OCI-LY1 (cell line): Measurements from ENCODE around the gene DACH1.
A peak's percentile ranks its signal among the peaks of the same experiment; 100 is the strongest.

Experiments used
- H2AFZ ChIP-seq: fragments of 200-600 bp; sonication (generic), shearing (Covaris generic); 2 replicates; pipeline ENCODE4 v1.6.0; 2014; ENCODE audit warnings: antibody characterized with exemption, mild to moderate bottlenecking, low read length
- H3F3A ChIP-seq: fragments of 200-600 bp; sonication (generic), shearing (Covaris generic); 2 replicates; pipeline ENCODE4 v1.6.0; 2014; ENCODE audit warnings: mild to moderate bottlenecking, antibody characterized with exemption, low read length, moderate library complexity; ENCODE audit not compliant: insufficient read depth
- H3K27ac ChIP-seq: fragments of 200-600 bp; sonication (generic); 2 replicates; pipeline ENCODE4 v1.5.1; 2014; ENCODE audit warnings: low read length, mixed run types, mild to moderate bottlenecking, low read depth; ENCODE audit not compliant: poor library complexity, severe bottlenecking
- H3K27me3 ChIP-seq: fragments of 200-600 bp; sonication (generic); 2 replicates; pipeline ENCODE4 v1.6.0; 2014; ENCODE audit warnings: antibody characterized with exemption, mild to moderate bottlenecking, low read length, moderate library complexity; ENCODE audit not compliant: insufficient read depth
- H3K36me3 ChIP-seq: fragments of 200-600 bp; sonication (generic); 2 replicates; pipeline ENCODE4 v1.6.1; 2014; ENCODE audit warnings: mild to moderate bottlenecking, antibody characterized with exemption, low read length, moderate library complexity, mixed read lengths; ENCODE audit not compliant: insufficient read depth
- H3K4me1 ChIP-seq: fragments of 200-600 bp; sonication (generic); 2 replicates; pipeline ENCODE4 v1.5.1; 2014; ENCODE audit warnings: mild to moderate bottlenecking, low read length, moderate library complexity; ENCODE audit not compliant: insufficient read depth, severe bottlenecking
- H3K4me2 ChIP-seq: fragments of 200-600 bp; sonication (generic), shearing (Covaris generic); 2 replicates; pipeline ENCODE4 v1.6.1; 2014; ENCODE audit warnings: low read length
- H3K4me3 ChIP-seq: fragments of 200-600 bp; sonication (generic); 2 replicates; pipeline ENCODE4 v1.5.1; 2014; ENCODE audit warnings: low read length, low read depth, mild to moderate bottlenecking, mixed read lengths; ENCODE audit not compliant: poor library complexity, severe bottlenecking
- H3K79me2 ChIP-seq: fragments of 200-600 bp; shearing (Covaris generic); 2 replicates; pipeline ENCODE4 v1.6.1; 2016; ENCODE audit warnings: mixed run types, low read length, mixed read lengths; ENCODE audit not compliant: insufficient read depth
- H3K9ac ChIP-seq: fragments of 200-600 bp; sonication (generic), shearing (Covaris generic); 2 replicates; pipeline ENCODE4 v1.6.1; 2014; ENCODE audit warnings: mild to moderate bottlenecking, low read length, mixed read lengths
- H3K9me2 ChIP-seq: fragments of 200-600 bp; sonication (generic), shearing (Covaris generic); 2 replicates; pipeline ENCODE4 v1.6.1; 2014; ENCODE audit warnings: low read depth, mild to moderate bottlenecking, low read length, mixed read lengths
- H3K9me3 ChIP-seq: fragments of 200-600 bp; shearing (Covaris generic); 2 replicates; pipeline ENCODE4 v1.6.1; 2014; ENCODE audit warnings: low read length, mixed read lengths
- H4K20me1 ChIP-seq: fragments of 200-600 bp; sonication (generic), shearing (Covaris generic); 2 replicates; pipeline ENCODE4 v1.6.0; 2016; ENCODE audit warnings: mild to moderate bottlenecking, low read length; ENCODE audit not compliant: insufficient read depth
- CTCF ChIP-seq: fragments of 200-600 bp; sonication (generic), shearing (Covaris generic); IDR thresholded peaks from 2 replicates; pipeline ENCODE4 v1.5.1; 2017; ENCODE audit warnings: mild to moderate bottlenecking, antibody characterized with exemption, low read length, moderate library complexity, mixed read lengths
- EZH2 ChIP-seq: fragments of 200-600 bp; sonication (generic), shearing (Covaris generic); IDR thresholded peaks from 2 replicates; pipeline ENCODE4 v1.8.0; 2017; ENCODE audit warnings: borderline replicate concordance, mixed run types, mild to moderate bottlenecking, antibody characterized with exemption, low read length, moderate library complexity, mixed read lengths

The DACH1 gene

DNA sequence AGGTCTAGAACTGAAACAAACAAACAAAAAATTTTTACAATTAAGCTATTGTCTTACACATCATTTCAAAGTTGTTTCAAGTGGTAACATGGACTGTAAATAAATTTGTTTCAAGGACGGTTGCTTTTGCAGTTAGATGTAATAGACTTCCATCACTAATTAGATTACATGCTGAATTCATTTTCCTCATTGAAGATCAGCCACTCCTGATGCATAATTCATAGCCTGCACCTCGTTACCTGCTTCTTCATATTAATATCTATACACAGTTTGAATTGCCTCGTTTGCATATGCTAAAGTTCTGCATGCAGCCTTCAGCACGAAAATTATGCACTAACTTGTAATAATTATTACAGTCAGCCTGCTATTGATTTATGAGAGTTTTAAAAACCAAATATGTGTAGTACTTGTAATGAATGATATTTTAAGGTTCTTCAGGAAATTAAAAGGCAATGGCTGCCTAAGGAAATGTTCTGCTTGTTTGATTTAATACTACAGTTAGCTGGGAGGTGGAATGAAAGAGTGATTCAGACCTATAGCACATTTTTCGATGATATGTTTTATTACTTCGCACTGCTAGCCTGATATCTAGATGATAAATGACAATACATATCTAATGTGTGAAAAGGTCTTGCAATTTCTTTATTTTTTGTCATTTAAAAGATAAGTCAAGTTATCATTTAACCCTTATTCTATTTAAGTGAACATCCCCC, 184.9 kb downstream of the DACH1 start:
- no peaks in the 10 kb centered on the region for H3F3A ChIP-seq
- TF ChIP-seq CTCF: no peak
- TF ChIP-seq EZH2: no peak
- no peak overlapping the region for H2AFZ ChIP-seq
- H3K4me3 ChIP-seq: no peak overlapping the region
- no peaks in the 10 kb centered on the region for H3K4me1 ChIP-seq
- no peaks in the 10 kb centered on the region for H3K27me3 ChIP-seq
- H3K4me2 ChIP-seq: no peak overlapping the region
- H3K27ac ChIP-seq: no peak overlapping the region
- no peak overlapping the region for H3K9ac ChIP-seq
- no peaks in the 10 kb centered on the region for H3K36me3 ChIP-seq
- no peaks in the 10 kb centered on the region for H4K20me1 ChIP-seq
- no peaks in the 10 kb centered on the region for H3K9me2 ChIP-seq
- H3K79me2 ChIP-seq: no peaks in the 10 kb centered on the region
- no peaks in the 10 kb centered on the region for H3K9me3 ChIP-seq

DNA sequence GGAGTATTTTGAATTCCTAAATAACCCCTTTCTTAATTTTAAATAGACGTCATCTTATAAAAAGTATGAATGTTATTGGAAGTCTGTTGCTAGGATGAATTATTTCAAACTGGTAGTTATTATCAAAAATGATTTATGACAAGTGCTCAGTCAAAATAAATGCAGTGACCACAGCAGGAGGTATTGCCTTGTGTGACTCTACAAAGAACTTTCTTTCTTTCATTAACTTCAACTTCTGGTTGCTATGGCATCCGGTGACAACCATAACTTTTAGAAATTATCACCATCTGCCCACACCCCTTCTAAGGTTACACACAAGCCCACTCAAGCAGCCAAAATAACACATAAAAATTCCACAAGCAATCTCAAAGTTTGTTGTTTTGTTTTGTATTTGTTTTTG, 189.9 kb downstream of the DACH1 start:
- H2AFZ ChIP-seq: no peak overlapping the region
- H3K79me2 ChIP-seq: no peaks in the 10 kb centered on the region
- H3K9ac ChIP-seq: no peak overlapping the region
- no peaks in the 10 kb centered on the region for H3K27me3 ChIP-seq
- H3K4me2 ChIP-seq: no peak overlapping the region
- no peaks in the 10 kb centered on the region for H3K36me3 ChIP-seq
- H3K27ac ChIP-seq: no peak overlapping the region
- H4K20me1 ChIP-seq: no peaks in the 10 kb centered on the region
- H3K9me2 ChIP-seq: peaks cover 3% of the 10 kb centered on the region; the same call in 1 of the 2 replicates
- H3K4me3 ChIP-seq: no peak overlapping the region
- no peaks in the 10 kb centered on the region for H3K4me1 ChIP-seq
- TF ChIP-seq EZH2: no peak
- no peak for TF ChIP-seq CTCF
- no peaks in the 10 kb centered on the region for H3K9me3 ChIP-seq
- H3F3A ChIP-seq: no peaks in the 10 kb centered on the region

DNA sequence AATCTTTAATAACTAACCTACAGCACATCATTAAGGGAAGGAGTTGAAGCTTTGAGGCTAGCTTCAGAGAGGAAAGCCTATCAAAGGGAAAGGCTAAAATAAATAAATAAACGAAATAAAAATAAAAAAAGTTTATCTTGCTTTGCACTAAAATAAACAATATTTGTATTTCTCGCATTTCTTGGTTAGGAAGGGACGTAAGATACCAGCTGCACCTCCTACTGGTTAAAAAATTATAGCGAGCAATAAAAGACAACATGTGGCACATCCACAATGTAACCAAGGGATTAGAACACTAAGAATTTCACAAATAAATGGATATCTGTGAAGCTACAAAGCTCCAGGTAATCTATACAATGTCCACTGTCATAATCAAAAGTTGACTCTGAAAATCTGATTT, 194.5 kb downstream of the DACH1 start:
- H3K27ac ChIP-seq: no peak overlapping the region
- H3K79me2 ChIP-seq: no peaks in the 10 kb centered on the region
- no peak overlapping the region for H3K4me3 ChIP-seq
- H3K36me3 ChIP-seq: no peaks in the 10 kb centered on the region
- no peak for TF ChIP-seq EZH2
- peak; percentile 29; the same call in 1 of the 2 replicates for TF ChIP-seq CTCF
- no peak overlapping the region for H2AFZ ChIP-seq
- H3K9me3 ChIP-seq: no peaks in the 10 kb centered on the region
- H3K27me3 ChIP-seq: no peaks in the 10 kb centered on the region
- H3K4me2 ChIP-seq: no peak overlapping the region
- no peaks in the 10 kb centered on the region for H3K4me1 ChIP-seq
- H3K9ac ChIP-seq: no peak overlapping the region
- H3F3A ChIP-seq: no peaks in the 10 kb centered on the region
- no peaks in the 10 kb centered on the region for H4K20me1 ChIP-seq
- peaks cover 3% of the 10 kb centered on the region; the same call in 1 of the 2 replicates for H3K9me2 ChIP-seq
